GOT3 (cell line): ENCODE measurements around the gene TNPO3.
"Not testable (repeated sequence)": the region's sequence is repeated elsewhere in the genome, so short reads cannot be mapped to it uniquely, and the experiment has no call there.

ENCODE experiments used
- DNase-seq: peaks from one replicate; lab custom pipeline; 2025; ENCODE audit warnings: mixed read lengths; lab: John Stamatoyannopoulos, UW

The TNPO3 gene

GRCh38 chr7:129069021-129069420, 14.1 kb upstream of the TNPO3 start:
- no peak for DNase-seq

DNA sequence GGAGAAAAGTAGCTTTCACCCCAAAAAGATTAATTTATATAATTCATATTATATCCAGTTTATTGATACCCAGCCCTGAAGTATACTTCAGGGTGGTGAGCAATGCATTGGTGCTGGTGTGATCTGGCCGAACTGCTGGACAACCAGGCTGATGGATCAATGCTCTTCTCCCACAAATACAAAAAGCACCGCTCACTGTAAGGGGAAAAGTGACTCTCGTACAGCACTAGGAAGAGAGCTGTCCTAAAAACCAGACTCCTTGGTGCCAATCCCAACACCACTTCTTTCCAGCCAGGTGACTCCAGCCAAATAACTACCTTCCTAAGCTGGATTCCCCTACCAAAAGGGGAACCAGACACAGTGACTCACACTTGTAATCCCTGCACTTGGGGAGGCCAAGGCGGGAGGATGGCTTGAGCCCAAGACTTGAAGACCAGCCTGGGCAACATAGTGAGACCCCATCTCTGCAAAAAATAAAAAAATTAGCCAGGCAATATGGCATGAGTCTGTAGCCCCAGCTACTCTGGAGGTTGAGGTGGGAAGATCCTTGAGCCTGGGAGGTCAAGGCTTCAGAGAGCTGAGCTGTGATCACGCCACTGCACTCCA, 13.1 kb upstream of the TNPO3 start:
- no peak for DNase-seq

- not testable (repeated sequence) for DNase-seq
Measured at GRCh38 chr7:129067132-129067561, 12.2 kb upstream of the TNPO3 start.

DNA sequence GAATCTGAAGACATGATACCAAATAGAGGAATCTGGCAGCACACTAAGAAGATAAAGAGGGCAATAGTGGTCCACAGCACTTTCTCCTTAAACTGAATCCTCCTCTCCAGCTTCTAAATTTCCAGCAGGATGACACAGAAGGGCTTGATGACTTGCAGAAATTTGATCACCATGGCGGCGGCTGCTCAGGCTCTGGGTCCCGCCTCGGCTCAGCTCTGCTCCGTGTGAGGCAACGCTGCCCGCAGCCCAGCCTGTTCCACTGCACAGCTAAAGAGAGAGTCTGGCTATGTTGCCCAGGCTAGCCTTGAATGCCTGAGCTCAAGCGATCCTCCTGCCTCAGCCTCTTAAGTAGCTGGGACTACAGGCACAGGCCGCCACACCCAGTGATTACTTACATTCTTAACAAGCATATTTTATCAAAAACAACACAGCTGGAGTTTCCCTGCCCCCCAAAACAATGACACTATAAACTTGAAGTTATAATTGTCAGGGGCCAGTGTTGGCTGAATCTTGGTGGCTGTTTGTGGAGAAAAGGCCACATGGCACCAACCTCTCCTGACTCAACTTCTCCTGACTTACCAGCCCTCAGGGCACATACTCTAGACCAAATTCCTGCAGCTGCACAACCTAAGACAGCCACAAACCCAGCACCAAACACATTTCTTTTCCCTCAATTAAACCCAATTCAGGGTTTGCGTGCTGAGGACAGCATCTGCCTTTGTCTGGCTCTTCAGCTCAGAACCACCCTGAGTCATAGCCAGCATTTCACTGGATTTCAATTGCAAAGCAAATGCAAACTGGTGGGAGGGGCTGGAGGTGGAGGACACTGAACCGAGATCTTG, 11.6 kb upstream of the TNPO3 start:
- peak; percentile 18 for DNase-seq

GRCh38 chr7:129055861-129056464, 1.1 kb upstream of the TNPO3 start:
- DNase-seq, result no peak

GRCh38 chr7:129055294-129055816, 444 bp upstream of the TNPO3 start:
- DNase-seq, result no peak

GRCh38 chr7:129053938-129054437, 923 bp downstream of the TNPO3 start:
- DNase-seq, result no peak

DNA sequence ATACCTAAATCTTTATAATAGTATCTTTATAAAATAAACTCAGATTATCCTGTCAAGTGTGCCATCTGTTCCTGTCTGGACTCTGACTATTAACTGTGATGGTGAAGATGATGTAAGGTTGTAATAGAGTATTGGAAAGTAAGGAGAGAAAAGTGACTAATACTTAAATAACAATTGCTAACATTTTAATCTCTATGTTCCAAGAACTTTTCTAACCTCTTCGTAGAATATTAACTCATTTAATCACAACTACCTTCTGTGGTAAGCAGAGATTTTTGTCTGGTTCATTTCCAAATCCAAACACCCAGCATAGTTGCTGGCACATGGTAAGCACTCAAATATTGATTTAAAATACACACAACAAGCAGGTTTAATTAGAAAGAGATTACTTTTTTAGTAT, 2.5 kb downstream of the TNPO3 start:
- DNase-seq, result no peak

DNA sequence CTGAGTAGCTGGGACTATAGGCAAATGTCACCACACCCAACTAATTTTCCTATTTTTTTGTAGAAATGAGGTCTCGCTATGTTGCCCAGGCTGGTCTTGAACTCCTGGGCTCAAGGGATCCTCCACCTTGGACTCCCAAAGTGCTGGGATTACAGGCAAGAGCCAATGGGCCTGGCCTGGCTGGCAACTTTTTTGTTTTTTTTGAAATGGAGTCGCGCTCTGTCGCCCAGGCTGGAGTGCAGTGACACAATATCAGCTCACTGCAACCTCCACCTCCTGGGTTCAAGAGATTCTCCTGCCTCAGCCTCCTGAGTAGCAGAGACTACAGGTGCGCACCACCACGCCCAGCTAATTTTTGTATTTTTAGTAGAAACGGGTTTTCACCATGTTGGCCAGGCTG, 3.5 kb downstream of the TNPO3 start:
- not testable (repeated sequence) for DNase-seq

GRCh38 chr7:129047761-129048160, 7.2 kb downstream of the TNPO3 start:
- no peak for DNase-seq

- DNase-seq, result no peak
Measured at GRCh38 chr7:129045682-129046081, 9.2 kb downstream of the TNPO3 start.

DNA sequence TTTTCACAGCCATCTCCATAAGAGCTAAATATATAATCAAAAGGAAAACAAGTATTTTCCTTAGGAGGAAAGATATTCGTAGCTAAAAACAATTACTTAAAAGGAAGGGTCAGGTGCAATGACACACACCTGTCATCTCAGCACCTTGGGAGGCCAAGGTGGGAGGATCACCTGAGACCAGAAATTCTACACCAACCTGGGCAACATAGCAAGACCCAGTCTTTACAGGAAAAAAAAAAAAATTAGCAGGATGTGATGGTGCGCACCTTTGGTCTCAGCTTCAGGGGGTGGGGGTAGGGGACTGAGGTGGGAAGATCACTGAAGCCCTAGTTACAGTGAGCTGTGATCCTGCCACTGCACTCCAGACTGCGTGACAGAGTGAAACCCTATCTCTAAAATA, 11.9 kb downstream of the TNPO3 start:
- DNase-seq, result no peak

GRCh38 chr7:129041142-129042085, 13.5 kb downstream of the TNPO3 start:
- no peak for DNase-seq

DNA sequence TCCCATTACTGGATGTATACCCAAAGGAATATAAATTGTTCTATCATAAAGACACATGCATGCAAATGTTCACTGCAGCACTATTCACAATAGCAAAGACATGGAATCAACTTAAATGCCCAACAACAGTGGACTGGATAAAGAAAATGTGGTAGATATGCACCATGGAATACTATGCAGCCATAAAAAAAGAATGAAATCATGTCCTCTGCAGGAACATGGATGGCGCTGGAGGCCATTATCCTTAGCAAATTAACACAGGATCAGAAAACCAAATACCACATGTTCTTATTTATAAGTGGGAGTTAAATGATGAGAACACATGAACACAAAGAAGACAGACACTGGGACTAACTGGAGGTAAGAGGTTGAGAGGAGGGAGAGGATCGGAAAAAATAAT, 16.4 kb downstream of the TNPO3 start:
- not testable (repeated sequence) for DNase-seq

DNA sequence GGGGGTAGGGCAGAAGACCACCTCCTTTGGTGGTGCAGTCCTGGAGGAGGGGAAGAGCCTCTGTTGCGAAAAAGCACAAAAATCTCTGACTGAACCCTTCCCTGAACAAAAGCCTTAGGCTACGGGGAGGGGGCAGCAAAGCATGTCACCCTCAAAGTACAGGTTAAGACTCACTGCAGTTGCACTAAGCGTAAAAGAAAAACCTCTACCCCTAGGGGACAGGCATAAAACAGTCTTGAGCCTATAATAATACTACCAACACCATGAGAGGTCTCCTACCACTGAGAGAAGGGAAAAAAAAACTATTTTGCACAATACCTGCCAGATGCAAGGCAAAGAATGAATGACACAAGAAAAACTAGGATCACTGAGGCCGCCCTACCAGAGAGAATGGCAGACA, 17.3 kb downstream of the TNPO3 start:
- DNase-seq, result no peak

GRCh38 chr7:129032017-129032416, 22.9 kb downstream of the TNPO3 start:
- no peak for DNase-seq

DNA sequence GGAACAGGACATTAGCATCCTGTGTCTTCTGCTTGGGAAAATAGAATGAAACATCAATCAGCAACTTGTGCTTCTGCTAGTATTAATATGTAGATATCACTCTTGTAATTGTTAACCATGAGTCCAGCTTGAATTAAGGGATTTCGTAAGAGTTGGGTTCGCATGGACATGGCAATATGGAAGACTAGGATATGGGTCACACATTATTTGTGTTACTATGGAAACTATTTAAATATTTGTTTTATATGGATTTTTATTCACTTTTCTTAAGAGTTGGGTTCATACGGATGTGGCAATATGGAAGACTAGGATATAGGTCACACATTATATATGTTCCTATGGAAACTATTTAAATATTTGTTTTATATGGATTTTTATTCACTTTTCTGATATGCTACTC, 24.5 kb downstream of the TNPO3 start:
- DNase-seq, result no peak

DNA sequence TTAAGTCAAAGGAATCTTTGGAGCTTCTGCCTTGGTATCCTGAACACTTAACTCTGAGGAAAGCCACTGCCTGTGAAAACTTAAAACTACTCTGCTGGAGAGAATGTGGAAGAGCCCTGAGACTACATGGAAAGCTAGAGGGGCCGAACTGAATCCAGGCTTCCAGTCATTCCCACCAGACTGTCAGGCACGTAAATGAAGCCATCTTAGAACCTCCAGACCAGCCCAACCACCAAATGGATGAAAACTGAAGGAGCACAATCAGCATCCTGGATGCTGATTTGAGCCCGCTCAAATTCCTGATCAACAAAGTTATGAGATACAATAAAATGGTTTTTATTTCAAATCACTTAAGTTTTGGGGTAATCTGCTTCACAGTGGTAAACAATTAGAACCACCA, 30.8 kb downstream of the TNPO3 start:
- DNase-seq, result no peak

DNA sequence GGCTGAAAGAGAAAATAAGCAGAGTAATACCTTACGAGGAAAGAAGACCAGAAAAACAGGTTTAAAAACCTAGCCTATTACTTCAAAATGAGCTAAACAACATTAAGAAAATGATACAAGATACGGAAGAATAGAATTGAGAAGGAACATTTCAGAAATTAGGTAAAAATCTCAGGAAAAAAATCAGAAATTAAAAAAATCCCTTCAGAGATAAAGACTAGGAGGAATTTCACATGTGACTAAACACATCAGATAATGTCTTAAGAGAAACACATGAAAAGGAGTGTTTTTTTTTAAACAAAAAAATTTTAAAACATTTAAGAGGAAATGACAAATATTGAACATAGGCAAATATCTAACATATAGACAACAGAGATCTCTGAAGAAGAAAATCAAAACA, 33.3 kb downstream of the TNPO3 start:
- no peak for DNase-seq

DNA sequence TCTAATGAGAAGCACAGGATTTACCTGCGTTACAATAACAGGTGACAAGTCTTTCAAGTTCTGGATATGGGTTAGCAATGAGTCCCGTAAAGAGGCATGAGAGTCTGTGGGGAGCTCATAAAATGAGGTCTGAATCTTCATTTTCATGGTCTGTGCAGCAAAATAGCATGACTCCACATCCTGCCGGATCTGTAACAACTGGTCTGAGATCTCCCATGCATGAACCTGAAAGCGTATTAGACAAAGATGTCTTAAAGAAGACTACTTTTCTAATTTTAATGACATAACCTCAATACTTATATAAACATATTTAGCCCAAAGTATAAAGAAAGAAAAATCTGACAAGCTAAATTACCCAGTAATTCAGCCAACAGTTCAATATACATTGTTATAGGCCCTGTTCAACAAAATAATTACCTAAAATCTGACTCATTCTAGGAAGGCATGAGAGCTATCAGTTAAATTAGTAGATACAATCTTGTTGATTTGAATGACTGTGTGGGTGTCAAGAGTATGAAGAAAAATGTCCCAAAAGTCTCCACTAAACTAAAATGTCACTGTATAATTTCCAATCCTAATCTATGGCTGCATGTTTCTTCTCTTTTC, 36.9 kb downstream of the TNPO3 start:
- no peak for DNase-seq

DNA sequence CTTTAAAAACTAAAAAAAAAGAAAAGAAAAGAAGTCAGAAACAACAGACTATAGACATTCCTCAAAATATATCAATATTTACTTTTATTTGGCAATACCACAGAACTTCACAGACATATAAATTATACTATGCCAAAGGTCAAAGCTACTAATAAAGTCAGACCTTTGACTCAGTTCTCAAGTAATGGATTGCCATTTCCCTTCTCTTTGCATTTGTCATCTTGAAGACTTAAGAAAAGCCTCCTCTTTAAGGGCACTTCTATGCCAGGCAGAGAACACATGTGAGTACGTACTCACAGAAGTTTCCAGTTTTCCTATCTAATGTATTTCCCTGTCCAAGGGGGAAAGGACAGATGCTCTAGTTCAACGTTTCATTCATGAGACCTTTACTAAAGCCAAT, 37.6 kb downstream of the TNPO3 start:
- no peak for DNase-seq
